GM19395 (cell line): ENCODE results near the gene TBC1D2.

ENCODE experiments used
- ATAC-seq: cut with Tn5 transposase; IDR thresholded peaks from one replicate; pipeline ENCODE4 v1.9.1; 2021; ENCODE audit warnings: mild to moderate bottlenecking, moderate library complexity; ENCODE audit not compliant: unreplicated experiment

The TBC1D2 gene

DNA sequence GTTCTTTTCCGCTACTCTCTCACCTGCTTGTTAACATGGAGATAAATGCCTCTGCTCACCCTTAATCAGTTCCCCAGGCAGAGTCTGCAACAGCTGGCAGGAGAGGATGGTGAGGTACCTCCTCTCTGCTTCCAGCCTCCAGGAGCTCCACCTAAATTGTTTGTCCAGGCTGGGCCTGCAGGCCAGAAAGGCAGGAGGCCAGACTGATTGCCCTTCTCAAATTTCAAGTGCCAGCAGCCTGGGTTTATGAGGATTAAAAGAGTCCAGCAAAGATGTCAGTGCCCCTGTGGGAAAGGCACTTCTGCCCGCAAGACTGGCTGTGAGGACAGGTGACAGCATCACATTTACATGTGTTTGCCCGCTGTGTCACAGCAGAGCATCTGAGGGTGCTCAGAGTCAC, 82.8 kb downstream of the TBC1D2 start:
- ATAC-seq = no peak

DNA sequence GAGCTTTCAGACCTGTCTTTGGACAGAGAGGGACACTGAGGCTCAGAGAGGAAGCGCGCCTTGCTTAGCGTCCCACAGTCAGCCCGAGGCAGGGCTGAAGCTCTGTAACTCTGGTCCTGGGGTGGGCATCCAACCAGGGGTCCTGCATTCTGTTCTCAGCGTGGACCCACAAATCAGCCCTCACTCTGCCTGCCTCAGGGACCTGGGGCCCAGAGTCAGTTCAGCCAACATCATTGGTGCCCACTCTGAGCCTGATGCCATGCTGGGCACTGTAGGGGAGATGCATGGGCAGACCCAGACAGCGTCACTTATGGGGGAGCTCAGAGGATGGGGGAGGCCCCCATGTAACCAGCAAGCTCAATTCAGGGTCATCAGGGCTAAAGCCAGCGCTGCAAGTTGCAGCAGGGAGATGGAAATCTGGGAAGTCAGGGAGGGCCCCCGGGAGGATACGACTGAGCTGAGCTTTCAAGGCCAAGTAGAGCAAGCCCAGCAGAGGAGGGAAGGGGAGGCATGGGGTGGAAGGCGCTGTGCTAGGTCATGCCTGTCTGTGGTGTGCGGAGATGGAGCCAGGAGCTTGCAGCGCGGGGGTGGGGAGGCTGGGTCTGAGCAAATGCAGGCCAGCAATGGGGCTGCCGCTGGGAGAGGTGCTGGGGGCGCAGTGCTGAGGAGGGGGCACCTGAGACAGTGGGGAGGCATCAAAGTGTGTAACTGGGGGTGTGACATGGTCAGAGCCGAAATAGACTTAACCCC, 84.1 kb downstream of the TBC1D2 start:
- ATAC-seq = no peak

DNA sequence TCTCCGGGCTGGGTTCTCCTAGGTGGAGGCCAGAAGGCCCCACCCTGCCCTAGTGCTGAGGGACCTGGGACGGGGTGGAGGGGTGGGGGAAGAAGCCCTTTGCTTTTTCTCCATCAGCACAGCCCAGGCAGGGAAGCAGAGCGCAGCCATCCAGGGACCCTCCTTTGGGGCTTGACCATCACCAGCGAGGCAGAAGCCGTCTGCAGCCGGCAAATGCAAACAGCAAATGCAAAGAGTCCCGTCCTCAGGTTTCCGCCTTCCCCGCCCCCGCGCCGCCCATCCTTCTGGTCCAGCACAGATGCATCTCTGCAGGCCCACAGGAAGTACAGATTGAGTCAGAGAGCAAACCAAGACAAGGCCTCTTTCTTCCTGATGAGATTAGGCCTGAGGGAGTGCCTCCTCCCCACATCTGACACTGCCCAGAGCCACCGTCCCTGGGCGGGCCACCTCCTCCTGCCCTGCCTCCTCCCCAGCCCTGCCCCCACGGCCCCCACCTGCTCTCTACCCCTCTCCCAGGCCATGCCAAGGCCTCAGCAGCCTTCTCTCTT, 86.4 kb downstream of the TBC1D2 start:
- ATAC-seq = peak; percentile 99

DNA sequence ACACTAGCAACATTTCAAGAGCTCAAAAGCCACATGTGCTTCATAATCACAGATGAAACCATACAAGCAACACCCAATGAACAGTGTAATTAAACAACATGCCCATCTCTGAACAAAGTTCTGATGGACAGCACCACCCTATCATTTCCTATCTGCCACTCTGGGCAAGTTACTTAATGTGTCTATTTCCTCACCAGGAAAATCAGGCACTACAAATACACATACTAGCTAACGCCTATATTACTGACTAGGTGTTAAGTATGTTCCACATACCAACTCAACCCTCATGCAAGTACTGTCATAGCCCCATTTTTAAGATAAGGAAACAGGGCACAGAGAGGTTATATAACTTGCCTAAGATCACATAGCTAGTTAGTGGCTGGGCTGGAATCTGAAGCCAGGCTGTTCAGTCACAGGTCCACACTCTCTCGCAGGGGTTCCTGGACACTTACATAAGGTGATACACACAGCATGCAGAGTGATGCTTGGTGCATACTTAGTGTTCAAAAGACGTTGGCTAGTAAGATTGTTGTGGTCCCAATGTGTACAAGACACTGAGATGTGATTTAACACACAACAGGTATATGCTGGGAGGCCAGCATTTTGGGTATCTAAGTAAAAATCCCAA, 87.2 kb downstream of the TBC1D2 start:
- no peak for ATAC-seq

DNA sequence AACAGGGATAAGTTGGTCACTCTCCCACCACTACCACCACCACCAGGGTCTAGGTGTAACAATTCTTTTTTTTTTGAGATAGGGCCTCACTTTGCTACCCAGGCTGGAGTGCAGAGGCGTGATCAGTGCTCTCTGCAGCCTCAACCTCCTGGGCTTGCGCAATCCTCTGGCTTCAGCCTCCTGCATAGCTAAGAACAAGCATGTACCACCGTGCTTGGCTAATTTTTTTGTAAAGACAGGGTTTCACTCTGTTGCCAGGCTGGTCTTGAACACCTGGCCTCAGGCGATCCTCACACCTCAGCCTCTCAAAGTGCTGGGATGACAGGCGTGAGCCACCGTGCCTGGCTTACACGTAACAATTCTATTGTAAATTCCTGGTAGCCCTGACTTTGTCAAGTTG, 90.5 kb downstream of the TBC1D2 start:
- ATAC-seq = no peak

DNA sequence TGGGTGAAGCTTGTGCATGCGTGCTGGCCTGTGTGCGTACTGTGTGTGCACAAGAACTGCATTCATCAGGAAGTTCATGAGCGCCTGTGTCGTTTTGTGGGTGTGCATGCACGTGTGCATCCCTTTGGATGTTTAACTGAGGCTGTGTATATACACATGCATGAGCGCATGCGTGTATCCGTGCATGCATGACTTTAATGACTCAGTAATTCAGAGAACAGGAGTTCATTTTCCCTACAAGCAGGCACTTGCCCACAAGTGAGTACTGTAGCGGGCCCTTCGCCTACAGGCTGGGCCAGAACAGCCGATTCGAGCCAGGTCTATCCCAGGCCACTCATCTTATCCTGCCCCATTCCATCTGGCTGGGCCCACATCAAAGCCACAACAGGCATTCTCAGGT, 92.8 kb downstream of the TBC1D2 start:
- no peak for ATAC-seq

DNA sequence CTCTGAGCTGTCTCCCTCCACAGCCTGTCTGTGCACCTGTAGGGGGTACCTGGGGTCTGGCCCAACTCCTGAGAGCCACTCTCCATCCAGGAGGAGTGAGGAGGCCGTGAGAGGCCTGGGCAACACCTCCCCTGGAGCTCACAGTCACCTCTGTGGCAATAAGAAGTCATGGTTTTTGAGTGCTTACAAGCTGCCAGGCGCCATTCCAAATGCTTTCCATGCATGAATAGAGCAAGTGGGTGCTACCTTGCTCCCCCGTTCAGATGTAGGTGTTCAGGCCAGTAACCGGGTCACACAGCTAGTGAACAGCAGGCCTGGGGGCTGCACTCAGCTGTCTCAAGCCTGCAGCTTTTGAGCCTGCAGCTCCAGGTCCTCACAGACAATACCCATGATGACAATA, 93.6 kb downstream of the TBC1D2 start:
- ATAC-seq = no peak

DNA sequence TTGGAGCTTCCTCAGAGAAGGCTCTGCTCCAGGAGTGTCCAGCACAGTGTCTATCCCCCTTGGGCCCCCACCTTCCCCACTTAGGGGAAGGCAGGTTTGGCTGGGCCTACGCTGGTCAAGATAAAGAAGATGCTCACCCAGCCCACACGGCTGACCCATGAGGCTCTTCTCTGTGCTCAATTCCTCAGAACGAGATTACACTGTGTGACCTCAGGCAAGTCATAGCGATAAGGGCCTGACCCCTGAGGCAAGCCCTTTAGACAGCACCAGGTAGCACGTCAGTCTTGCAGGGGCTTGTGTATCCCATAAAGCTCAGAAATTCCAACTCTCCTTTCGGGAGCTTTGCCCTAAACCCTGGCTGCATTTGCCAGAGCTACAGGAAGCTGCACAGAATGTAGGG, 95.7 kb downstream of the TBC1D2 start:
- ATAC-seq = no peak

DNA sequence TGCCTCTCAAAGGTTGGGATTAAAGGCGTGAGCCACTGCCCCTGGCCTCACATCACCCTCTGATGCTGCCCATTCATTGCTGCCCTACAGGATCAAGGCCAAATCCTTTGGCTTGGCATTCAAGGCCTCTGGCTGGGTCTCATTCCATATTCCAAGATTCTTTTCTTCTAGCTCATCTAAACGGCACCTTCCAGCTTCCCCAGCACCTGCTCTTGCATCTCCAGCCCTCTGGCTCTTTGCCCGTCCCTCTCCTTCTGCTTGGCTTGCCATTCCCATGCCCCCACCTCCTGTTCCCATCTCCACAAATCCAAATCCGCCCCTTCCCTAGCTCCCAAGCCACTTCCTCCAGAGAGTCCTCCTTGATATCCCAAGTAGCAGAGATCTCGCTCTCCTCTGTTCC, 96.1 kb downstream of the TBC1D2 start:
- ATAC-seq = no peak

DNA sequence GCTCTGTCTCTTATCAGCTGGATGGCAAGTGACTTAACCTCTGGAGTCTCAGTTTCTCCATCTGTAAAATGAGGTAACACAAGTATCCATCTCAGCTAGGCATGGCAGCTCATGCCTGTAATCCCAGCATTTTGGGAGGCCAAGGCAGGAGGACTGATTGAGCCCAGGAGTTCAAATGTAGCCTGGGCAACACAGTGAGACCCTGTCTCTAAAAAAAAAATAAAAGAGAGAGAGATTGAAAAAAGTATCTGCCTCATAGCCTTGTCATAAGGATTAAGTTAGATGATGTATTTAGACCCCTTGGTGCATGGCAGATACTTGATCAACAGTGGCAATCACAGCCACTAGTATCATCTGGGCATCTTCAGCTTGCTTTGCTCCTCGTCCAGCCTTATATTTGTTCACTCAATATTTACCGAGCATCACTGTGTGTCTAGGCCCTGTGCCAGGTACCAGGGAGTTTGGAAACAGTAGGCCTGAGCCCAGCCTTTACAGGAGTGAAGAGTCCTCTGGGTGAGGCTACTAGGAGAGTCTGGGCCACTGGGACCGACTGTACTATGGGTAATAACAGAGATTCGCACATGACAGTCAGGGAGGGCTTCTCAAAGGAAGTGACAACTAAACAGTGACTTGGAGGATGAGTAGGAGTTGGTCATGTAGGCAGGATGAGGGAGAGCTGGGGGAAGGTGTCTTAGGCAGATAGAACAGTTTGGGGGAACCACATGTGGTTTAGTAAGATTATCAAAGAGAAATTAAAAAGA, 97.2 kb downstream of the TBC1D2 start:
- ATAC-seq = no peak

DNA sequence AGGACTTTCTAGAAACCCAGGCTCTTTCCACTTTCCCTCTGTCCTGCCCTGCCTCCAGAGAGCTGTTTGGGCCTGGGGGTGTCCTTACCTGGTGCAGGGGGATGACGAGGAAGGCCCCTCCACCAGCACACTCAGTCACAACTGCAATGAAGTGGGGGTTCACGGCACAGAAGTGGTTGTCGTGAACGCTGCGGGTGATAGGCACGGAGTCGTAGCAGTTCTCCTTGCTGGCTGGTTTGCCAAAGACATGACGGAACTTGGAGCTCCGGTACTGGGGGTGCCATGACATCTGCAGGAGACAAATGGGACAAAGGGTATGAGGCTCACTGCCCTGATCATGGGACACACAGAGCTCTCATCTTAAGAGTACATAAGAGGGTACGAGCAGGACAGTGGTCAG, 98.1 kb downstream of the TBC1D2 start:
- no peak for ATAC-seq

DNA sequence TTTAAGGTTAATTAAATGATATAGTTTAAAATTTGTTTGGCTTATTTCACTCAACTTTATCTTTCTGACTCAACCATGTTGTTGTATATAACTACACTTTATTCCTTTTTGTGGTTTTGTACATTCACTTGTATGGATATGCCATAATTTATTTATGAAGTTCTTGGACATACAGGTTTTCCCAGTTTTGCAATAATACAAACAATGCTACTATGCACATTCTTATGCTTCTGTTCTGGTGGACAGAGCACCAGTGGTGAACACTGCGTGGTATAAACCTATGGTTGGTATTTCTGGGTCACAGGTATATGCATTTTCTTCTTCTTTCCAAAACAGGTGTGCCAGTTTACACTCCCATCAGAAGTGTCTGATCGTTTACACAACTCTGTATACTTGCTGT, 100.8 kb downstream of the TBC1D2 start:
- no peak for ATAC-seq

DNA sequence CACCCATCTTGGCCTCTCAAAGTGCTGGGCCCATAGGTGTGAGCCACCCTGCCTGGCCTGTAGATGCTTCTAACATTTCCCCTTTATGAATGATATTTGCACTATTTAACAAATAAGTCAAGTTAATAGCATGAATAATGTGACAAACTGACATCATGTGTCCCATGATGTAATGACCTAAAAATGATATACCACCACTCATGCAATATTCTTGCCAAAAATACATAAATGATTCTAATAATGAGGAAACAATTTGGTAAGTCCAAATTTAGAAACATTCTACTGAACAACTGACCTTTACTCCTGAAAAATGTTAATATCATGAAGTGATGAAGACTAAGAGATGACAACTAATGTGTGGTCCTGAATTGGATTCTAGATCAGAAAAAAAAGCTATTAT, 102.9 kb downstream of the TBC1D2 start:
- no peak for ATAC-seq

DNA sequence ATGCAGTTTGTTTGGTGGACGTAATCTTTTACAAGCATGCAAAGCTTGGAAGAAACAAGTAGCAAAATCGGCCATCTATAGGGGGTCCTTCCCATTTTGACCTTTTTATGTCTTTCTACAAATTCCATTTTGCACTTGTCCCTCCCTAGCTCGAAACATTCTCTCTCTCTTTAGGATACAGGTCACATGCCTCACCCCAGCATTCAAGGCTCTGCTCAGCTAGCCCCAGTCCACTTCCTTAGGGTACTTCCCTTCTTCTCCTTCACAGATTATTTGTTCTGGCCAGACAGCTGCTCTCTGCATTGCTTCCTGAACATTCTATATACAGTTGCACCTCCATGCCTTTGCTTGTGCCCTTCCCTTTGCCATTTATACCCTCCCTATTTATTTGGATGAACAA, 104.7 kb downstream of the TBC1D2 start:
- no peak for ATAC-seq

DNA sequence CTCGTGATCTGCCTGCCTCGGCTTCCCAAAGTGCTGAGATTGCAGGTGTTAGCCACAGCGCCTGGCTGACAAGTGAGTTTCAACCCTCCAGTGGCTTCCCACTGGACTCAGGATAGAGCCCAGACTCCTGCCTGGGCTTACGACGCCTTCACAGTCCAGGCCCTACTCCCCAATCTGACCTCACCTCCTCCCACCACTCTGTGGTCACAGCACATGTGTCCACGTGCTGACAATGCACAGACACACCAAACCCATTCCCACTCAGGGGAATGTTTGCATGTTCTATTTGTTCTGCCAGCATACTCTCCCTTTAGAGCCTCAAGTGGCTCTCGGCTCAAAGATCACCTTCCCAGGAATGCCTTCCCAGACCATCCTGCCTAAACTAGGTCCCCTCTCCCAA, 105.3 kb downstream of the TBC1D2 start:
- ATAC-seq = no peak

DNA sequence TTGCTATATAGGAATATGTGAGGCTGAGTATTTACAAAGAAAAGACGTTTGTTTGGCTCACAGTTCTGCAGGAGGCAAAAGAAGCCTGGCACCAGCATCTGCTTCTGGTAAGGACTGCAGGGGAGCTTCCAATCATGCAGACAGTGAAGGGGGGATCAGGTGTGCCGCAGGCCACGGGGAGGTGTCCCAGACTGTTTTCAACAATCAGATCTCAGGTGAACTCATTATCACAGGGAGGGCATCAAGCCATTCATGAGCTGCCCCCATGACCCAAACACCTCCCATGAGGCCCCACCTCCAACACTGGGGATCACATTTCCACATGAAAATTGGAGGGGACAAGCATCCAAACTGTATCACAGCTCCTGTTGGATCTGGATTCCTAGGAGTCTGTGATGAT, 106.0 kb downstream of the TBC1D2 start:
- no peak for ATAC-seq
